Trophoblast cell (in vitro differentiated cells and primary cell): ENCODE data around the gene RPP30.

Experiments used
- DNase-seq, 2 donors: peaks; one replicate each; pipeline ENCODE4 v3.0.0-alpha.2; 2016
- H2AFZ ChIP-seq: 2 replicates; pipeline ENCODE4 v1.6.1; 2013; ENCODE audit warnings: low read length, moderate library complexity, mild to moderate bottlenecking; ENCODE audit not compliant: insufficient read depth, poor library complexity
- H2AK5ac ChIP-seq: 2 replicates; pipeline ENCODE4 v1.6.1; 2013; ENCODE audit warnings: mild to moderate bottlenecking, low read length
- H2BK120ac ChIP-seq: 2 replicates; pipeline ENCODE4 v1.6.1; 2013; ENCODE audit warnings: low read length, mild to moderate bottlenecking, moderate library complexity; ENCODE audit not compliant: insufficient read depth, poor library complexity
- H2BK12ac ChIP-seq: 2 replicates; pipeline ENCODE4 v1.6.1; 2013; ENCODE audit warnings: mild to moderate bottlenecking, low read length, moderate library complexity
- H2BK5ac ChIP-seq: 2 replicates; pipeline ENCODE4 v1.6.1; 2013; ENCODE audit warnings: low read length, low read depth, moderate library complexity, mild to moderate bottlenecking; ENCODE audit not compliant: poor library complexity
- H3K14ac ChIP-seq: 2 replicates; pipeline ENCODE4 v1.6.1; 2013; ENCODE audit warnings: mild to moderate bottlenecking, low read length
- H3K18ac ChIP-seq: 2 replicates; pipeline ENCODE4 v1.6.1; 2013; ENCODE audit warnings: mild to moderate bottlenecking, low read length
- H3K23ac ChIP-seq: 2 replicates; pipeline ENCODE4 v1.6.1; 2013; ENCODE audit warnings: low read length
- H3K27ac ChIP-seq: 2 replicates; pipeline ENCODE4 v1.5.1; 2013; ENCODE audit warnings: low read depth, mild to moderate bottlenecking, inconsistent platforms, low read length, moderate library complexity
- H3K27me3 ChIP-seq: 2 replicates; pipeline ENCODE4 v1.6.1; 2013; ENCODE audit warnings: inconsistent platforms, mild to moderate bottlenecking, low read length, moderate library complexity; ENCODE audit not compliant: insufficient read depth
- H3K36me3 ChIP-seq, 2 experiments: 1 replicate in 1 of 2; 2 replicates in 1 of 2; pipeline ENCODE4 v1.6.1; 2013; ENCODE audit warnings: low read length in 2 of 2, mild to moderate bottlenecking in 2 of 2, moderate library complexity in 1 of 2; ENCODE audit not compliant: insufficient read depth in 2 of 2, control insufficient read depth in 1 of 2
- H3K4ac ChIP-seq: 2 replicates; pipeline ENCODE4 v1.6.1; 2013; ENCODE audit warnings: low read depth, mild to moderate bottlenecking, low read length, moderate library complexity
- H3K4me1 ChIP-seq, 2 experiments: 1 replicate in 1 of 2; 2 replicates in 1 of 2; pipeline ENCODE4 v1.6.1; 2013; ENCODE audit warnings: low read length in 2 of 2, mild to moderate bottlenecking in 2 of 2, moderate library complexity in 1 of 2; ENCODE audit not compliant: insufficient read depth in 2 of 2, control insufficient read depth in 1 of 2
- H3K4me2 ChIP-seq: 2 replicates; pipeline ENCODE4 v1.6.1; 2013; ENCODE audit warnings: inconsistent platforms, mild to moderate bottlenecking, low read length, moderate library complexity
- H3K4me3 ChIP-seq: 2 replicates; pipeline ENCODE4 v1.5.1; 2013; ENCODE audit warnings: mild to moderate bottlenecking, low read depth, low read length, inconsistent platforms
- H3K79me1 ChIP-seq: one replicate; pipeline ENCODE4 v1.6.1; 2013; ENCODE audit warnings: low read length
- H3K79me2 ChIP-seq: 2 replicates; pipeline ENCODE4 v1.6.1; 2013; ENCODE audit warnings: low read length, mild to moderate bottlenecking; ENCODE audit not compliant: control insufficient read depth, insufficient read depth, poor library complexity
- H3K9ac ChIP-seq: 2 replicates; pipeline ENCODE4 v1.6.1; 2013; ENCODE audit warnings: mild to moderate bottlenecking, low read length
- H3K9me3 ChIP-seq: 2 replicates; pipeline ENCODE4 v1.6.1; 2013; ENCODE audit warnings: low read depth, mild to moderate bottlenecking, control low read depth, inconsistent platforms, low read length; ENCODE audit not compliant: insufficient read depth
- H4K12ac ChIP-seq: 2 replicates; pipeline ENCODE4 v1.6.1; 2013; ENCODE audit warnings: low read depth, mild to moderate bottlenecking, low read length, moderate library complexity
- H4K8ac ChIP-seq: 2 replicates; pipeline ENCODE4 v1.6.1; 2013; ENCODE audit warnings: low read depth, mild to moderate bottlenecking, low read length, moderate library complexity
- H4K91ac ChIP-seq: one replicate; pipeline ENCODE4 v1.6.1; 2013; ENCODE audit warnings: low read depth, mild to moderate bottlenecking, low read length, moderate library complexity
- WGBS: extraction: QIAGEN DNeasy Blood & Tissue Kit; methylation state at CpG from one replicate; pipeline ENCODE4 v1.1.7; 2013; ENCODE audit warnings: missing lambda C conversion rate; ENCODE audit not compliant: insufficient read length, insufficient coverage; ENCODE audit errors: extremely low coverage; 5-methylcytosine and 5-hydroxymethylcytosine counted together

Gene RPP30

GRCh38 chr10:90912854-90913479 lies 41.2 kb downstream of the RPP30 start:
- Histone ChIP-seq H2BK12ac (no peak overlapping the region), H3K9ac (no peak overlapping the region), H3K9me3 (no peaks in the 10 kb centered on the region), H3K4ac (no peak overlapping the region), H3K18ac (no peak overlapping the region), H4K91ac (no peak overlapping the region), H4K12ac (no peak overlapping the region), H4K8ac (no peak overlapping the region), H3K79me2 (no peaks in the 10 kb centered on the region), H3K4me2 (no peak overlapping the region), H3K4me1 (no peaks in the 10 kb centered on the region), H3K4me3 (no peak overlapping the region), H2BK120ac (no peak overlapping the region), H3K27me3 (no peaks in the 10 kb centered on the region), H3K14ac (no peak overlapping the region), H2BK5ac (no peak overlapping the region), H3K27ac (peak overlapping the region; percentile 28), H2AFZ (no peak overlapping the region), H3K36me3 (peaks cover 7 to 23% of the 10 kb centered on the region in 2 experiments), H3K23ac (no peak overlapping the region), H2AK5ac (no peak overlapping the region), H3K79me1 (peaks cover 2% of the 10 kb centered on the region)
- no peak for DNase-seq
- no CpG with 5 or more reads among the region's 7 CpGs for WGBS

GRCh38 chr10:90913774-90914420 lies 42.1 kb downstream of the RPP30 start:
- WGBS: no CpG with 5 or more reads among the region's 2 CpGs

GRCh38 chr10:90914992-90915765 lies 43.4 kb downstream of the RPP30 start:
- no CpG with 5 or more reads among the region's 10 CpGs for WGBS
- no peak overlapping the region for H3K4me2 ChIP-seq
- H3K4ac ChIP-seq: no peak overlapping the region
- peaks cover 2% of the 10 kb centered on the region for H3K79me2 ChIP-seq
- H3K4me1 ChIP-seq: no peaks in the 10 kb centered on the region
- H3K27ac ChIP-seq: peak overlapping the region; percentile 16
- DNase-seq: no peak
- peaks cover 9 to 25% of the 10 kb centered on the region in 2 experiments for H3K36me3 ChIP-seq
- H3K18ac ChIP-seq: no peak overlapping the region
- no peak overlapping the region for H4K12ac ChIP-seq
- H4K8ac ChIP-seq: no peak overlapping the region
- no peak overlapping the region for H2BK5ac ChIP-seq
- no peak overlapping the region for H2BK120ac ChIP-seq
- no peak overlapping the region for H3K14ac ChIP-seq
- H3K79me1 ChIP-seq: peaks cover 5% of the 10 kb centered on the region
- H3K23ac ChIP-seq: no peak overlapping the region
- H3K9ac ChIP-seq: no peak overlapping the region
- no peak overlapping the region for H2BK12ac ChIP-seq
- no peaks in the 10 kb centered on the region for H3K27me3 ChIP-seq
- no peaks in the 10 kb centered on the region for H3K9me3 ChIP-seq
- no peak overlapping the region for H2AK5ac ChIP-seq
- no peak overlapping the region for H3K4me3 ChIP-seq
- H2AFZ ChIP-seq: no peak overlapping the region
- H4K91ac ChIP-seq: no peak overlapping the region

More at GRCh38 chr10:90913774-90914420, 42.1 kb downstream of the RPP30 start:
- H3K4me1 ChIP-seq: no peaks in the 10 kb centered on the region
- H3K36me3 ChIP-seq: peaks cover 7 to 25% of the 10 kb centered on the region in 2 experiments
- H3K4me3 ChIP-seq: no peak overlapping the region
- H3K79me2 ChIP-seq: no peaks in the 10 kb centered on the region
- H3K27ac ChIP-seq: peak overlapping the region; percentile 33
- no peak overlapping the region for H2BK5ac ChIP-seq
- H3K9me3 ChIP-seq: no peaks in the 10 kb centered on the region
- no peak overlapping the region for H3K9ac ChIP-seq
- no peak overlapping the region for H3K18ac ChIP-seq
- H4K91ac ChIP-seq: no peak overlapping the region
- H3K79me1 ChIP-seq: peaks cover 2% of the 10 kb centered on the region
- H3K14ac ChIP-seq: no peak overlapping the region
- no peak overlapping the region for H2AFZ ChIP-seq
- DNase-seq: no peak
- no peak overlapping the region for H2BK120ac ChIP-seq
- H3K4me2 ChIP-seq: no peak overlapping the region
- no peak overlapping the region for H2AK5ac ChIP-seq
- no peak overlapping the region for H2BK12ac ChIP-seq
- H3K23ac ChIP-seq: no peak overlapping the region
- H4K8ac ChIP-seq: no peak overlapping the region
- H4K12ac ChIP-seq: no peak overlapping the region
- H3K27me3 ChIP-seq: no peaks in the 10 kb centered on the region
- no peak overlapping the region for H3K4ac ChIP-seq

- Histone ChIP-seq H3K36me3 (peaks cover 10 to 25% of the 10 kb centered on the region in 2 experiments), H3K9ac (no peak overlapping the region), H2AK5ac (no peak overlapping the region), H3K4me3 (no peak overlapping the region), H3K14ac (no peak overlapping the region), H2AFZ (no peak overlapping the region), H2BK5ac (no peak overlapping the region), H4K91ac (no peak overlapping the region), H3K79me2 (peaks cover 3% of the 10 kb centered on the region), H3K23ac (no peak overlapping the region), H3K18ac (no peak overlapping the region), H3K27ac (no peak overlapping the region), H2BK12ac (no peak overlapping the region), H3K9me3 (no peaks in the 10 kb centered on the region), H3K4me2 (no peak overlapping the region), H3K79me1 (peaks cover 7% of the 10 kb centered on the region), H3K4ac (no peak overlapping the region), H4K8ac (no peak overlapping the region), H3K27me3 (no peaks in the 10 kb centered on the region), H3K4me1 (no peaks in the 10 kb centered on the region), H2BK120ac (no peak overlapping the region), H4K12ac (no peak overlapping the region)
- no peak for DNase-seq
- WGBS: 100% methylated on average over 1 of the region's 11 CpGs
Observed at GRCh38 chr10:90915766-90916075, 43.9 kb downstream of the RPP30 start.
